HG03342 (cell line): Measurements from ENCODE around the gene LUC7L.
"Not testable (repeated sequence)": the region's sequence is repeated elsewhere in the genome, so short reads cannot be mapped to it uniquely, and the experiment has no call there.

Experiments used
- ATAC-seq: cut with Tn5 transposase; IDR thresholded peaks from one replicate; pipeline ENCODE4 v1.9.1; 2021; ENCODE audit warnings: mild to moderate bottlenecking, moderate library complexity; ENCODE audit not compliant: unreplicated experiment

LUC7L gene

GRCh38 chr16:167122-167690, 62.0 kb downstream of the LUC7L start:
- no peak for ATAC-seq

GRCh38 chr16:166375-167121, 62.7 kb downstream of the LUC7L start:
- no peak for ATAC-seq

- ATAC-seq = no peak
Measured at GRCh38 chr16:165539-166374, 63.5 kb downstream of the LUC7L start, which contains the start of gene HBM. Gene HBM (plus strand): TSS chr16:165978. CDS start chr16:165998, 20 bp downstream.

GRCh38 chr16:164827-165538, 64.3 kb downstream of the LUC7L start:
- no peak for ATAC-seq

GRCh38 chr16:164134-164823, 65.0 kb downstream of the LUC7L start:
- ATAC-seq = not testable (repeated sequence)

- ATAC-seq = not testable (repeated sequence)
Measured at GRCh38 chr16:163696-164095, 65.6 kb downstream of the LUC7L start.

- not testable (repeated sequence) for ATAC-seq
Measured at GRCh38 chr16:163139-163538, 66.1 kb downstream of the LUC7L start.

GRCh38 chr16:162271-162991, 66.8 kb downstream of the LUC7L start:
- no peak for ATAC-seq

- no peak for ATAC-seq
Measured at GRCh38 chr16:160691-161190, 68.5 kb downstream of the LUC7L start.

GRCh38 chr16:160242-160641, 69.0 kb downstream of the LUC7L start:
- not testable (repeated sequence) for ATAC-seq

- ATAC-seq = no peak
Measured at GRCh38 chr16:159136-159849, 70.0 kb downstream of the LUC7L start.

GRCh38 chr16:155031-155398, 74.2 kb downstream of the LUC7L start:
- no peak for ATAC-seq

GRCh38 chr16:154217-155030, 74.8 kb downstream of the LUC7L start:
- ATAC-seq = no peak

GRCh38 chr16:153550-154216, 75.6 kb downstream of the LUC7L start:
- not testable (repeated sequence) for ATAC-seq

GRCh38 chr16:153129-153521, 76.1 kb downstream of the LUC7L start:
- not testable (repeated sequence) for ATAC-seq

- no peak for ATAC-seq
Measured at GRCh38 chr16:152141-153128, 76.8 kb downstream of the LUC7L start, which contains the start of gene HBZ. Gene HBZ (plus strand): TSS chr16:152644. CDS start chr16:152910, 266 bp downstream.
